GM19395 (cell line): ENCODE results near the gene SPOPL.
"Not testable (repeated sequence)": the region's sequence is repeated elsewhere in the genome, so short reads cannot be mapped to it uniquely, and the experiment has no call there.

Experiments used
- ATAC-seq: cut with Tn5 transposase; IDR thresholded peaks from one replicate; pipeline ENCODE4 v1.9.1; 2021; ENCODE audit warnings: mild to moderate bottlenecking, moderate library complexity; ENCODE audit not compliant: unreplicated experiment

Gene SPOPL

GRCh38 chr2:138501425-138502254 is at the start of gene SPOPL:
Gene SPOPL, plus strand, starts transcription at chr2:138501770. Its CDS starts 48,447 bp downstream, at chr2:138550217.
- ATAC-seq, result peak; percentile 62

- no peak for ATAC-seq
Measured at GRCh38 chr2:138452324-138452723, 49.2 kb upstream of the SPOPL start.

- no peak for ATAC-seq
Measured at GRCh38 chr2:138453815-138454214, 47.8 kb upstream of the SPOPL start.

- ATAC-seq, result no peak
Measured at GRCh38 chr2:138454761-138455160, 46.8 kb upstream of the SPOPL start.

GRCh38 chr2:138455275-138455674 is 46.3 kb upstream of the SPOPL start:
- no peak for ATAC-seq

- no peak for ATAC-seq
Measured at GRCh38 chr2:138455691-138456090, 45.9 kb upstream of the SPOPL start.

- not testable (repeated sequence) for ATAC-seq
Measured at GRCh38 chr2:138462689-138463088, 38.9 kb upstream of the SPOPL start.

GRCh38 chr2:138468617-138469016 is 33.0 kb upstream of the SPOPL start:
- ATAC-seq, result no peak

- no peak for ATAC-seq
Measured at GRCh38 chr2:138469411-138469810, 32.2 kb upstream of the SPOPL start.

GRCh38 chr2:138470941-138471340 is 30.6 kb upstream of the SPOPL start:
- no peak for ATAC-seq

GRCh38 chr2:138474100-138474825 is 27.3 kb upstream of the SPOPL start:
- ATAC-seq, result peak; percentile 40

GRCh38 chr2:138475277-138475776 is 26.2 kb upstream of the SPOPL start:
- peak; percentile 93 for ATAC-seq

- no peak for ATAC-seq
Measured at GRCh38 chr2:138476186-138476585, 25.4 kb upstream of the SPOPL start.

GRCh38 chr2:138476940-138477339 is 24.6 kb upstream of the SPOPL start:
- no peak for ATAC-seq

- ATAC-seq, result not testable (repeated sequence)
Measured at GRCh38 chr2:138482796-138483195, 18.8 kb upstream of the SPOPL start.

- ATAC-seq, result no peak
Measured at GRCh38 chr2:138485019-138485418, 16.6 kb upstream of the SPOPL start.

GRCh38 chr2:138486363-138487198 is 15.0 kb upstream of the SPOPL start:
- no peak for ATAC-seq

- ATAC-seq, result no peak
Measured at GRCh38 chr2:138490673-138491494, 10.7 kb upstream of the SPOPL start.

GRCh38 chr2:138491495-138491862 is 10.1 kb upstream of the SPOPL start:
- no peak for ATAC-seq

- ATAC-seq, result no peak
Measured at GRCh38 chr2:138492160-138492559, 9.4 kb upstream of the SPOPL start.
